GM12873 (cell line): ENCODE data around the gene GRID1.

Source experiments
- CTCF ChIP-seq: IDR thresholded peaks from 2 replicates; pipeline ENCODE4 v1.5.1; 2012; ENCODE audit warnings: low read depth, mild to moderate bottlenecking, moderate library complexity, low read length, control low read depth; ENCODE audit not compliant: insufficient read depth; ENCODE audit errors: missing control alignments

Gene GRID1

GRCh38 chr10:86348321-86349210, 18.0 kb downstream of the GRID1 start:
- TF ChIP-seq CTCF: no peak

GRCh38 chr10:86347856-86348255, 18.7 kb downstream of the GRID1 start:
- TF ChIP-seq CTCF: no peak

DNA sequence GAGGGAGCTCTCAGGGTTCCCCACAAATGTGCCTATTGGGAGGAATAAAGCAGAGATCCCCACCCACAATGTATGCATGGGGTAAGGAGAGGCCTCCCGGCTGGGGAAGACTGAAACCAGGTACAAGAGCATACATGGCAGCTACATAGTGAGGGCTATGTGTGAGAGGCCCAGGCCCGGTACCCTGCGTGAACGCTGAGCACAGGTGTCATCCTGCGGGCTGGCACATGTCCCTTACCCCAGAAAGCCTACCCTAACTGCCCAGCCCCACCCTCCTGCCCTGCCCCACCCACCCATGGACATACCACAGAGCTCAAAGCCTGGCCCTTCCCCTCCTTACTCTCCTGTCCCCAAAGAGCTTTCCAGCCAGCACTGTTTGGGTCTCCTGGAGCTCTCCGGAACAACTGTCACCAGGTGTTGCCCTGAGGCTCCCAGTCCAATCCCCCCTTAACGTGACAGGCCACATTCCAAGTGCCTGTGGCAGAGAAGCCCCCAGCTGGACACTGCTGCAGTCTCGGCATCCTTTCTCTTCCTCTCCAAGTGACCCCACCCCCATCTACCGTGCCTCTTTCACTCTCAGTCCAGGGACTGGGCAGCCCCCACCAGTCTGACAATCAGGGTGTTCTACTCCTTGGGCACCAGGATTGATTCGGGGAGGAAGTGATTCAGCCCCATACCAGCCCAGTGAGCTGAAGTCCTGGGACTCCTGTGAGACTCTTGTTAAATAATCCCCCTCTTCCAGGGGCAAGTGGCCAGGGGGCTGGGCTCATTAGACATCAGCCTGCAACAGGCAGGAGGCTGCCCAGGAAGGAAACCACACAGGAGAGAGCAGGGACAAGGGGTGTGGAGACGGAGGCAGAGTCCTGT, 19.6 kb downstream of the GRID1 start:
- no peak for TF ChIP-seq CTCF

DNA sequence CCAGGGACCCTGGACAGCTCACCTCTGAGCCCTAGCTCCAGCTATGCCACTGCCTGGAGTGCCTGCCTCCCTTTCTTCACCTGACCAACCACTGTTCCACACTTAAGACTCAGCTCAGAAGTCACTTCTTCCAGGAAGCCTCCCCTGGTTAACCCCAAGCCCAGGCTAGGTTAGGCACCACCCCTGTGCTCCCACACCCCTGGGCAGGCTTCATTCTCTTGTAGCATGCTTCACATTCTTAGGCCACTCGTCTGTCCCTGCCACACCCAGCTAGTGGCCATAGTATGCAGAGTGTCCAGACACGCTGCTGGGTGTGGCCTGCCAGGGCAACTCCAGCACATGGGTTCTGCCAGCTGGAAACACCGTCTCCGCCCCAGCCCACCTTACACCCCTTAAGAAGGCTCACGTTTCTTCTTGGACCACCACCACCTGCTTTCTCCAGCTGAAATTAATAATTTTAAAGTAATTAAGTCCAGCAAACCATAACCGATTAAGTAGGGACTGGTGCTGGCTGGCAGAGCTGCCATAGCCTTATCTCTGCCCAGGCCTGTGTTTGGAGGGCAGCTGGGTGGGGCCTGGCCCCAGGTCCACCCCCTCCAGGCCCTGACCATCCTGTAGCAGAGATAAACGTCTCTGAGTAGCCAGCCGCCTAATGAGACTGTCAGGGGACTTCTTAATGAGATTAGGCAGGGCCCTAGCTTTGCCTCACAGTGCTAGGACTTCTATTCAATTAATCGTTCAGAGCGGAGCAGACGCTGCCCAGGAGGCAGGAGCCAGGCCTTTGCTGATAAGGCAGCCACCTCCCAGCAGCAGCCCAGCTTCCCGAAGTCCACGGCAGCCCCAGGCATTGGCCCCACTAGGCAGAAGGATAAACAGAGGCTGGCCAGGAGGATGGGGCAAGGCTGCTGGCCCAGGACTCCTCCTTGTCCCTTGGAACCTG, 20.5 kb downstream of the GRID1 start:
- no peak for TF ChIP-seq CTCF

DNA sequence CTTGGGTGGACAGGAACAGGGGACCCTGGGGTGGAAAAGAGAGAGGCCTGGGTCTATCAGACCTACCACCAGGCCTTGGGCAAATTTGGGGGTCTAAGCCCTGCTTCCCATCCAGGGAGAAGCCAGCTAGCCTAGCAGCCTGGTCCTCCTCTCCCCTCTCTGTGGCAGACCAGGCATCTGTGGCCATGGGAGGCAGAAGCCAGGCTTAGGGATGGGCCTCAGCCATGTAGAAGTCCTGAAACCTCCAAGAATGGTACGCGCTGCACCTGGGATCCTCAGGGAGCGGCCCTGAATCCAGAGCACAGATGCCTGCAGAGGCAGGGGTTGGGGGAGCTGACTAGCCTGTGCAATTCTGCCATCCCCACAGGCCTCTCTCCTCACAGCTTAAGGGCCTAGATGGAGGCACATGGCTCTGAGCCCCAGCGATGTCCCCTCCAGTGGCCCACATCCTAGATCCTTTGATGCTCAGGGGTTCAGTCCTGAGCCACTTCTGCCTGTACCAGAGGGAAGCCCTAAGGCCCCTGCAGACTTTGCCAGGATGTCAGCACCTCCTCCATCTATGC, 21.2 kb downstream of the GRID1 start:
- no peak for TF ChIP-seq CTCF

DNA sequence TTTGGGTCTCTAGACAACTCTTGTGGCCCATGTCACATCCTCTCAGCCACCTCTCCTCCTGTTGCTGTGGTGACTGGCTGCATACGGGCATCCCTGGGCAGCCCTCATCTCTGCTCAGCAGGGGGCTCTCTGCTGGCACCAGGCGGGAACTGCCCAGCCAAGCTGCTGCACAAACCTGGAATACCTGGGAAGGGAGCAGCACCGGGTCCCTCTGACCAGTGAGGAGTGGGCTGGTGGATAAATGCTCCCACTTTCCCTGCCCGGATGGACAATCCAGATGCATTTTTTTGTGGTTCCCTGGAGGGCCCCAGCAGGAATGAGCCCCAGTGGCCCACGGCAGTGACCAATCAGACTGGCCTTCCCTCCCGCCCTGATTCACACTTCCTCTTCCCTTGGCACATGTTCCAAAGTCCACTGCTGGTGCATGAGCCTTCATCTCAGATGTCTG, 21.9 kb downstream of the GRID1 start:
- TF ChIP-seq CTCF: peak; percentile 4
